ENCODE results near the gene TMEM134. TPM values are rescaled to one million over a fixed set of nuclear protein-coding genes. Genes with fewer than 3 reads are reported as not detected.

TMEM134 gene
- polyA plus RNA-seq, 4 donors: 32.4 to 73.8 (median 42.1) TPM

GRCh38 chr11:67500831-67501715, 32.0 kb upstream of the TMEM134 start:
- DNase-seq (ENCODE audit: low read depth in 4 of 4, low spot score in 3 of 4): no peak

GRCh38 chr11:67500484-67500821, 31.4 kb upstream of the TMEM134 start:
- no peak for DNase-seq (ENCODE audit: low read depth in 4 of 4, low spot score in 3 of 4)

GRCh38 chr11:67499808-67500483, 30.9 kb upstream of the TMEM134 start:
- no peak for DNase-seq (ENCODE audit: low read depth in 4 of 4, low spot score in 3 of 4)

GRCh38 chr11:67498544-67498972, 29.5 kb upstream of the TMEM134 start:
- DNase-seq (ENCODE audit: low read depth in 4 of 4, low spot score in 3 of 4): no peak

- no peak for DNase-seq (ENCODE audit: low read depth in 4 of 4, low spot score in 3 of 4)
Observed at GRCh38 chr11:67497656-67498291, 28.7 kb upstream of the TMEM134 start.

- no peak for DNase-seq (ENCODE audit: low read depth in 4 of 4, low spot score in 3 of 4)
Observed at GRCh38 chr11:67496113-67496512, 27.1 kb upstream of the TMEM134 start.

GRCh38 chr11:67495234-67496005, 26.4 kb upstream of the TMEM134 start:
- no peak for DNase-seq (ENCODE audit: low read depth in 4 of 4, low spot score in 3 of 4)

- no peak for DNase-seq (ENCODE audit: low read depth in 4 of 4, low spot score in 3 of 4)
Observed at GRCh38 chr11:67494371-67495233, 25.6 kb upstream of the TMEM134 start.

- DNase-seq (ENCODE audit: low read depth in 4 of 4, low spot score in 3 of 4): no peak
Observed at GRCh38 chr11:67493548-67494370, 24.7 kb upstream of the TMEM134 start.

GRCh38 chr11:67492801-67493547, 23.9 kb upstream of the TMEM134 start:
- DNase-seq (ENCODE audit: low read depth in 4 of 4, low spot score in 3 of 4): no peak

- no peak for DNase-seq (ENCODE audit: low read depth in 4 of 4, low spot score in 3 of 4)
Observed at GRCh38 chr11:67492069-67492727, 23.1 kb upstream of the TMEM134 start.

- DNase-seq (ENCODE audit: low read depth in 4 of 4, low spot score in 3 of 4): no peak
Observed at GRCh38 chr11:67491276-67492068, 22.4 kb upstream of the TMEM134 start.

GRCh38 chr11:67490727-67491065, 21.6 kb upstream of the TMEM134 start:
- no peak for DNase-seq (ENCODE audit: low read depth in 4 of 4, low spot score in 3 of 4)

GRCh38 chr11:67489885-67490726, 21.1 kb upstream of the TMEM134 start:
- DNase-seq (ENCODE audit: low read depth in 4 of 4, low spot score in 3 of 4): no peak

- DNase-seq (ENCODE audit: low read depth in 4 of 4, low spot score in 3 of 4): no peak
Observed at GRCh38 chr11:67489203-67489884, 20.3 kb upstream of the TMEM134 start.
